ENCODE measurements around the gene AARS1.
"Not testable (repeated sequence)": the region's sequence is repeated elsewhere in the genome, so short reads cannot be mapped to it uniquely, and the experiment has no call there.

Gene AARS1

DNA sequence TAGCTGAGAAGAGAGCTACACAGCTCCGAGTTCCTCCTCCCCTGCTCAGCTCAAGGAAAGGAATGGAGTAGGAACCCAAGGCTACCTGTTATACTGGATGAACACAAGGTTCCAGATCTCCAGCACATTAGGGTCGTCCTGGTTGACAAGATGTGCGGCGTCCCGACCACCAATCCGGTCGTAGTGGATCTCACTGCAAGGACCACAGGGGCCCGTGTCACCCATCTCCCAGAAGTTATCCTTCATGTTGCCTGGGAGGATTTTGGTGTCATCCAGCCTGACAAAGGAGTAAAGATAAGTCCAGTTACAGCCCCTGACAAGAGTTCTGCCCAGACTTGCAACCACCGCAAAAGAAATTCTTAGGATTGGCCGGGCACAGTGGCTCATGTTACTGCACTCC, 17.6 kb downstream of the AARS1 start:
- DNase-seq (ENCODE audit: low spot score): no peak

DNA sequence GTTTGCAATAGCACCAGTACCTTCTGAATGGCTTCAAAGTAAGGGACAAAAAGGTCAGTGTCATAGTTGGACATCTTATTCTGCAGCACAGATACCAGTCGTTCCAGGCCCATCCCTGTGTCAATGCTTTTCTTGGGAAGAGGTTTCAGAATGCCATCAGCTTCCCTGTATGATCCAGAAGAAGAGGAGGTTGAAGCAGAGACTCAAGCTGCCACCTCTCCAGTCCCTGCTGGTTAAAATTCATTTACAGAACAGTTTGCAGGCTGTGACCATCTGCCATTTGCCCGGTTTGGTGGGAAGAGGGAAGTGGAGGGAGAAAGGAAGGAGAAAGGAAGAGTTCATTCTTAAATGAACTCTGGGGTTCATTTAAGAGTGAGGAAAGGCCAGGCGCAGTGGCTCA, 19.1 kb downstream of the AARS1 start:
- no peak for DNase-seq (ENCODE audit: low spot score)

DNA sequence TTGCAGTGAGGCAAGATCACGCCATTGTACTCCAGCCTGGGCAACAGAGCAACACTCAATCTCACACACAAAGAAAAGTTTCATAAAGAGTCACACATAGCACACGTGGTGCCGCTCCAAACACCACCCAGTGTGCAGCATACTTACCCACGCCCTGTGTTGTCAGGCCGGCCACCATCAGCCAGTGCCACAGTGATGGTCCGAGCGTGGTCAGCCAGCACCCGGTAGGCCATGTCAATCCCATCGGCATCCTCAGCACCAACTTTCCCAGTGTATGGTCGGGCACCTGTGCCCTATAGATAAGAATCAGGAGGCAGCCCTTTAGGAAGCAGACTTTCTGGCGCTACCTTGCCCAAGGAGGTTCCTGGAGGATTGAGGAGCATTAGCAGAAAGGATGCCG, 19.8 kb downstream of the AARS1 start:
- no peak for DNase-seq (ENCODE audit: low spot score)

DNA sequence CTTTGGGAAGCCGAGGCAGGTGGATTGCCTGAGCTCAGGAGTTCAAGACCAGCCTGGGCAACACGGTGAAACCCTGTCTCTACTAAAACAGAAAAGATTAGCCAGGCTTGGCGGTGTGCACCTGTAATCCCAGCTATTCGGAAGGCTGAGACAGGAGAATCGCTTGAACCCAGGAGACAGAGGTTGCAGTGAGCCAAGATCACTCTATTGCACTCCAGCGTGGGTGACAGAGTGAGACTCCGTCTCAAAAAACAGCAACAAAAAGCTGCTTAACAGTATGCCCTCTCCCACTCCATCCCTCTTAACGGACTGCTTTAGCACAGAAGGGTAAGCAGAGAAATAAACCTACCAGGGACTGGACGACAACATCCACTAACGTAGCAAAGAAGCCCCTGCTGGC, 21.4 kb downstream of the AARS1 start:
- DNase-seq (ENCODE audit: low spot score): not testable (repeated sequence)

DNA sequence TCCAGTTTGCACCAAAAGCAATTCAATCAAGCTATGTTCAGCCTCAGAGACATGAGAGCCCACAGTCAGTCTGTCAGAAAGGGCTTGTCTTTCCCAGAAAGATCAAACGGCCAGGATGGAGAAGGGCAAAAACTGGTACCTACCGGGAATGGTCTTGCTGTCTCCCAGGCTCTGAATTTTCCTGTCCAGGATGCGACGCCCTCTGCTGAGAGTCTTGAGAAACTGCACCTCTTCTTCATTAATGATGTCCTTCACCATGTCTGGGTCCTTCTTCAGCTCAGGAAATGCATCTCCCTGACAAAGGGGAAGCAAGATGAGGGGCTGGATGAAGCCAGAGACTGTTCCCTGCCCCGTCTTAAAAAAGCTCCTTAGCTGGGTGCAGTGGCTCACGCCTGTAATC, 21.8 kb downstream of the AARS1 start:
- peak; percentile 50 for DNase-seq (ENCODE audit: low spot score)

DNA sequence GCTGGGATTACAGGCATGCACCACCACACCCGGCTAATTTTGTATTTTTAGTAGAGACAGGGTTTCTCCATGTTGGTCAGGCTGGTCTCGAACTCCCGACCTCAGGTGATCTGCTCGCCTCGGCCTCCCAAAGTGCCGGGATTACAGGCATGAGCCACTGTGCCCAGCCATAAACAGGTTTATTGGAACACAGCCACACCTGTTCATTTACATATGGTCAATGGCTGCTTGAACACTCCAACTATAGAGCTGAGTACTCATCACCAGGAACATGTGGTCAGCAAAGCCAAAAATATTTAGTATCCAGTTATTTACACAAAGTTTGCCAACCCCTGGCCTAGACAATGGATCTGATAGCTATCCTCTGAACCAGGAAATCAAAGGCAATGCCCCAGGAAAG, 29.4 kb downstream of the AARS1 start:
- not testable (repeated sequence) for DNase-seq (ENCODE audit: low spot score)

DNA sequence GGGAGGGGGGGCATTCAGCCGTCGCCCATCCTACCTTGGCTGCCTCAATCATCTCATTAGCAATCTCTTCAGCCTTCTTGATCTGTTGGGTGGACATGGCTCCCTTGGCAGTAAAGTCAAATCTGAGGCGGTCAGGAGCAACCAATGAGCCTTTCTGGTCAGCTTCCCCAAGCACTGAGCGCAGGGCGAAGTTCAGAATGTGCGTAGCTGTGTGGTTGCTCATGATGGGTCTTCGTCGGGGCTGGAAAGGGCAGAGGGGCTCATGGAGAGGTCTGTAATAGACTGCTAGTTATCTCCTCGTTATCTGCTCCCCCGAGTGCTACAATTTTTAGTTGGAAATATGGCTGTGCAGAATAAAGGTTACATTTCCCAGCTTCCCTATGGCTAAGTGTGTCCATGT, 30.4 kb downstream of the AARS1 start:
- no peak for DNase-seq (ENCODE audit: low spot score)

DNA sequence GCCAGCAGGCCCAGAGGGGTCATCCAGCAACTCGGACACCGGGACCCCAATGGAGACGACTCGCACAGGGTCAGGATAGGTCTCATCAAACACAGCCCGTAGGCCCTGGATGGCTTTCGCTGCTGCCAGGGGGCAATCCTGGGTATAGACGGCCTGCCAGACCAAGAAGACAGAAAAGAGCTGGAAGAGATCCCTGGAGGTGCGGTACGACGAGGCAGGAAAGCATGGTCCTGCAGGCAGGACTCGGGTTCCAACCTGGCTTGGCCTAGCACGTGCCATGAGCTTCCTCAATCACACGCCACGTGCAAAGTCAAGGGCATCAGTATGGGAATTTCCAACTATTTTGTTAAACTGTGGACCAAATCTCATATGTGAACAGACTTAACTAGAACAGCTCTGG, 31.2 kb downstream of the AARS1 start:
- no peak for DNase-seq (ENCODE audit: low spot score)

DNA sequence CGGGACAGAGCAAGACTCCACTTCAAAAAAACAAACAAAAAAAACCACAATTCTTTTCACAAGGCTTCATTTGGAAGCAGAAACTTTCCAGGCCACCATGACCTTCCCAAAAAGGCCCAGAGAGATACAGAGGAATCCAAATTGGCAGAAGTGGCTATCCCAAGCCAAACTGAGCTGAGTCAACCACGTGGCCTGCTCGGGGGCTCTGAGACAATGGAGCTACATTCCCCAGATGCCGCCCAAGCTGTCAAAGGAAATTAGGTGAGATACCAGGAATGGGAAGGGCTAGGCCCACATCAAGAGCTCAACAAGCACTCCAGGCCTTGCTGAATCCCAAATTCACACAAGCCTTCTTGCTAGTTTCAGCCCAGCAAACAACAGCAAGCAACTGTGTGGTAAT, 31.9 kb downstream of the AARS1 start:
- DNase-seq (ENCODE audit: low spot score): no peak

DNA sequence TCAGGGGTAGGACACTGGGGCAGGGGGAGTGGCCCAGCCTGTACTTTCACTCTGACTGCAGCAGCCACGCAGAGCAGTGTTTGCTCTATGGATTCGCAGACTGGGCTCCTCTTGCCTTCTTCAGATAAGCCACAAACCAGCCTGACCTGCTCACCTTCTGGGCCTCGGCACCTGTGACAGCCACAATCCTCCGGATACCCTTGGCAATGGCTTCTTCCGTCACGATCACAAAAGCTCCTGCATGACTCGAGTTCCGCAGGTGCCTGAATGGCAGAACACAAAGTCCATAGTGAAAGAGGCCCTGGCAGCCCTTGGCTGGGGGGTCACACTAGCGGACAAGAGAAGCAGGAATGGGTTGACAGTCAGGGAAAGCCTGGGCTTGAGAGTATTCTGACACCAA, 33.7 kb downstream of the AARS1 start:
- DNase-seq (ENCODE audit: low spot score): no peak

DNA sequence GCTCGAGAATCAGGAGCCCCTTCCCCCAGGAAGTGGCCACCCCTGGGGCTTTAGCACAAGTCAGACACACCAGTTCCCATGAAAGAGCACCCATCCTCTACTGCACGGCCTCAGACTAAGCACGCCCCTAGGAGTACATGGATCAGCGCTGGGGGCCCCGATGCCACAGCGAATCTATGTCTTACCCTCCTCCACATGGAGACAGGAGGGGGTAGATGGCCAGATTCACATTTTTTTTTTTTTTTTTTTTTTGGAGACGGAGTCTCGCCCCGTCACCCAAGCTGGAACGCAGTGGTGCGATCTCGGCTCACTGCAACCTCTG, 34.4 kb downstream of the AARS1 start:
- DNase-seq (ENCODE audit: low spot score): no peak

DNA sequence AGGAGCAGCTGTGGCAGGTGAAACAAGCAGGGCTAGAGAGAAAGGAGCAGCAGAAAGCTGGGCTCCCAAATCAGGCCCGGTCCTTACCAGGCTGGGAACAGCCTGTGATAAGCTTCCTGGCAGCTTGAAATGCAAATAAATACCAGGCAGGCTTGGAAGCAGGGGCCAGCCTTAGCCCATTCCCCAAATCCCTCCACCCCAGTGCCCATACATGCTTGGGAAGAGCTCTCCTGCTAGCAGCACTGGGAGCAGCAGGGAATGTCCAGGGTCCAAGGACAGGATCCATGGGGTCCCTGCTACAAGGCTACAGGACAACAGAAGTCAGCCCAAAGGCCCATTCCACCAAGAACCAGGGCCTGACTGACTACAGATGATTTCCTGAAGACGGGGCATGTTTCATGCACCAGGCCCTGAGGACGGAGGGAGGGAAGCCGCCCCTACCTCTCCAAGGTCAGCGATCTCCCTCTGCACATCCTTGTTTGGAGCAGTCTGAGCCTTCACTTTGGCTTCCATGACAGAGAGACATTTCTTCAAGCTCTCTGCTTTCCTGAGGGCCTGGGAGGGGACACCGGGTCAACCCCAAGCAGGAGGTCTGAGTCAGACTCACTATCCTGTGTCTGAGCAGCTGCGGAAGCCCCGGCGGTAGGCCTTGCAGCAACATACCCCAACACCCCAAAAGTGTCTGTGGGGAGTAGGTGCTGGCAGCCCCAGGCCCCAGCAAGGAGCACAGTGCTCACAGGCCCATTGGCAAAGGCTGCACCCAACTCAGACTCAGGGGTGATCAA, 34.9 kb downstream of the AARS1 start:
- DNase-seq (ENCODE audit: low spot score): no peak

DNA sequence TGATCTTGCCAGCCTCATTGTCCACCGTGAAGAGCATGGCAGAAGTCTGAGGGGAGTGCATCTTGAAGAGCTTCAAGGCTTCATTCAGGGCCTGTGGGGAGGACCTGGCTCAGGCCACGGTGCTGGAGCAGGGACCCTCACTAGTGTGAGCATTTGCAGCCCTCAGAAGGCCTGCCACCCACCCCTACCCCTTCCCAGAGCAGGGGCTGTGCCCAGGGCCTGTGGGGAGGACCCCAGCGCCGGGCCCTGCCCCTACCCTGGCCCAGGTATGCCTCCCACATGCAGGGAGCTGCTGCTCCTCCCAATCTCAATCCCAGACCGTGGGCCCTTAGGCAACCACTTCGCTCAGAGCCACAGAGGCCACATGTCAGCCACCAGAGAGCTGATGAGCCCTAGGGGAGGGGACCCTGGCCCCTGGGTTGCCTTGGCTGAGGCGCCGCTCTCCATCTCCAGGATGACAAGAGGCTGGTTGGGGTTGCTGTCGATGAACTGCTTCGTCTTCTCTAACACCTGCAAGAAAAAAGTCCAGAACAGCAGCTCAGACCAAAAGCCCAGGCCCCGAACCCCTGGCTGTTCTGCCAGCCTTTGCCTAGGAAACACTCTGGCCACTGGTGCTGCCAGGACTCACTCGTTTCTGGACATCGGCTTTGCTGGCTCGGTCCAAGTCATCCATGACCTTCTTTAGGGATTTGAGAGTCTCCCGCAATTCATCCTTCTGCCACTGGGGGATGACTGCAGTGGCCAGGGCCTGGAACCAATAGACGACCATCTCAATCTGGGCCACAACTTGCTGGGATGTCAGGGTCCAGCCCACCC, 35.8 kb downstream of the AARS1 start:
- DNase-seq (ENCODE audit: low spot score): peak; percentile 35

DNA sequence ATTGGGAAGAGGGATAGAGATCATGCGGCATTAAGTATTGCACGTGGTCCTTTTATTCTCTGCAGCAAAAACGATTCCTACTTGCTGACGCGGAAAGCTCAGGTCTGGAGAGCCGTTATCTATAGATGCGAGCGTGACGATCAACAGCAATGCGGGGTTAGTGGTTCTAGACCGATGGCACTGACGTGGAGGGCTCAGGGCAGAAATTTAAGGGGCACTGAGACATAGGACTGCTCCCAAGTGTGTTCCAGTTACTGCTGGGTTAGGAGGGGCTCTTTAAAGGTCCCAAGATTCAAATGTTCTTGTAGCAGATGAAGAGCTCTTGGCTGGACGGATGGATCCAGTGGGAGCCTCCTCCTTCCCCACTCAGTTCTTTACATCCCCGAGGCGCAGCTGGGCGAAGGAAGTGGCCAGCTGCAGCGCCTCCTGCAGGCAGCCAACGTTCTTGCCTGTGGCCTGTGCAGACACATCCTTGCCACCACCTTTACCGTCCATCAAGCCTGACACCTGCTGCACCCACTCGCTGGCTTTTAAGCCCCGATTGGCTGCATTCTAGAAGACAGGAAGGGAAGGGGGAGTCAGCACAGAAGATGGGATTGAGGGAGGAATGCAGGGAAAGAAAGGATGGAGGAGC, 36.8 kb downstream of the AARS1 start:
- peak; percentile 21 for DNase-seq (ENCODE audit: low spot score)

DNA sequence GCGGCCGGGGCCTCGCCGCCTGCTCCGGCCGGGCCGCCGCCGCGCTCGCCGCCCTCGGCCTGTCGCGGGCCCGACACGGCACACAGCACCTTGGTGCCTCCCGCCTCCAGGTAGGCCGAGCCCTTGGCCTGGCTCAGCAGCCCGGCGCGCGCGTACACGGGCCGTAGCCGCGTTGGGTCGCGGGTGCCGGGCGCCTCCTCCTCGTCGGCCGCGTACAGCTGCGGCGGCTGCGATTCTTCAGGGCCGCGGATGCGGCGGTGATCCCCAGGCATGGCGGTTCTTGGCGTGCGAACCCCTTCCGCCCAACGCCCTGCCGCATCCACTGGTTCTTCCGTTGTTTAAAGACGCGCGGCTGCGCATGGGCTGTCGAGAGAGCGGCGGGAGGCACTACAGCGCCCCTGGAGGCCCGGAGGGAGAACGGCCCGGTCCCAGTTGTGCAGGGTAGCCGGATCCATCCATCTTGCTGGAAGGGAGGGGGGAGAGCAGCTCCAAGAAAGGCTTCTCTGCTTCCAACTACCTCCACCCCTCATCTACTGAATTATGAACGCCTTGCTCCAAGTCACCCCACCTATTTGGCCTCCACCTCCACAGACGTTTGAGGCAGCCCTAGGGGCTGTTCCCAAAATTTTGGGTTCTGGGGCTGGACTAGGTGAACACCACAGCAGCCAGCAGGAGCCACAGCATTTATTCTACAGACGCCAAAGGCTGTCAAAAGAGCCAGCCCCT, 37.5 kb downstream of the AARS1 start, which contains the start of gene EXOSC6:
Gene EXOSC6 (minus strand): TSS at position 312 of the 726 bp plus-strand sequence. CDS start 40 bp downstream, at position 272.
- DNase-seq (ENCODE audit: low spot score): peak; percentile 90

DNA sequence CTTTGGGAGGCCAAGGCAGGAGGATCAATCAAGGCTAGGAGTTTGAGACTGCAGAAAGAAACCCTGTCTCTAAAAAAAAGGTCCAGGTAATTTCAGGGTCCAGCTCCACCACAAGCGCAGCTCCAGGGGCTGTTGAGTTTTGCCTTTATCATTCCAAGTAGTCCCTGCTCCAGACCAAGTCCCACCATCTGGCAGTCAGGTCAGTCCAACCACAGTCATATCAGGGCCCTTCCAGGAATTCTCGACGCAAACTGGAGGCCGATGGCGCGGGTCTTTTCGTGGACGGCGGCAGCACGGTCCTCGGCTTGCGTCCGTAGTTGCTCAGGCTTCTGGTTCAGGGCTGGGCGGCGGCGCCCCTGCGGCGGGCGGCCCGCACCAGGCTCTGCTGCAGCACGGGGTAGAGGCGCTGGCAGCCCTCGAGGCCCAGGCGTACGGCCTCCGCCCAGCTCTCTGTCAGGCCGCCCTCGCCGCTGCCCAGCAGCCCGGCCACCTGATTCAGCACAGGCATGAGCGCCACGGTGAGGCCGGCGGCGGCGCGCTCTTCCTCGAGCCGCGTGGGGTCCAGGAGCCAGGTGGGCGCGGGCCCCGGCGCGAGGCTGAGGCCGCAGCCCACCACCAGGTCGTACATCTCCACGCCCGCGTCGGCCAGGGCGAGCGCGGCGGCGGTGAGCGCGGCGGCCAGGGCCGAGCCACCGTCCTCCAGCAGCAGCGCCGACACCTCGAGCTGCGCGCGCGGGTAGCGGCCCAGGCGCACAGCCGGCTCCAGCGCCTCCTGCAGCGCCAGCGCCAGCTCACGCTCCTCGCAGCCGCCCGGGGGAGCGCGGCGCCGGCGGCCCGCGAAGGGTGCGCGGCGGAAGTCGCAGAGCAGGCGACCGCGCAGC, 38.3 kb downstream of the AARS1 start:
- peak; percentile 20 for DNase-seq (ENCODE audit: low spot score)

DNA sequence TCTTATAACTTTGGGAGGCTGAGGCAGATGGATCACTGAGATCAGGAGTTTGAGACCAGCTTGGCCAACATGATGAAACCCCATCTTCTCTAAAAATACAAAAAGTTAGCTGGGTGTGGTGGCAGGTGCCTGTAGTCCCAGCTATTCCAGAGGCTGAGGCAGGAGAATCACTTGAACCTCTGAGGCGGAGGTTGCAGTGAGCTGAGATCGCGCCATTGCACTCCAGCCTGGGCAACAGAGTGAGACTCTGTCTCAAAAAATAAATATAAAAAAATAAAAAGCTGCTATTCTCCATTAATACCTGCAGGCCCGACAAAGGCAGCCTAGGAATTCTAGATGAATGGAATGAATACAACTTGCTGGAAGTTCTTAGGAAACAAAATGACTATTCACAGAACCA, 39.6 kb downstream of the AARS1 start:
- DNase-seq (ENCODE audit: low spot score): not testable (repeated sequence)

DNA sequence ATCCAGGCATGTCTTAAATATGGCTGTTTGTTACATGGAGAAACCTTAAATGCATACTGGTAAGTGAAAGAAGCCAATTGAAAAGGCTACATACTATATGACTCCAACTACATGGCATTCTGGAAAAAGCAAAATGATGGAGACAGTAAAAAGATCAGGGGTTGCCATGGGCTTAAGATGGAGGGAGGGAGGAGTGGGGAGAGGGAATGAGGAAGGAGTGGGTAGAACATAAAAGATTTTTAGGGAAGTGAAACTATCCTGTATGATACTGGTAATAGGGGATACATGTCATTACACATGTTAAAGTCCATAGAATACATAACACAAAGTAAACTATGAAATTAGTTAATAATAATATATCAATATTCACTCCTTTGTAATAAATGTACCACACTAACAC, 50.5 kb downstream of the AARS1 start:
- not testable (repeated sequence) for DNase-seq (ENCODE audit: low spot score)

DNA sequence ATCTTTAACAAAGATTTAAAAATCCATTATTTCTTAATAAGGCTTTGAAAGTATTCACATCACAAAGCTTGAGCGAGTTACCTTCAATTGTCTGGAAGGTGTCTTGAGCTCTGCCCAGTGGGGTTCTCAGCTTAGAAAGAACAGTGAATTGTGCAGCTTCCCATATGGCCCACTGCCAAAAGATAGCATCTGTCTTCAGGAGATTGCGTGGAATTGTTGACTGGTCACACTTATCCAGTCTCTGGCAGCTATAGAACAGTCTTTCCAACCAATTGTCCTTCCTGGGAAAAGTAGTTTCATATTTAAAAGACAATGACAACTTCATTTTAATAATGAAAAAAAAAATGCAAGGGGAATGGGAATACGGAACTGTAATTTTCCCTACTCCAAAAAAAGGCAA, 57.5 kb downstream of the AARS1 start:
- not testable (repeated sequence) for DNase-seq (ENCODE audit: low spot score)

DNA sequence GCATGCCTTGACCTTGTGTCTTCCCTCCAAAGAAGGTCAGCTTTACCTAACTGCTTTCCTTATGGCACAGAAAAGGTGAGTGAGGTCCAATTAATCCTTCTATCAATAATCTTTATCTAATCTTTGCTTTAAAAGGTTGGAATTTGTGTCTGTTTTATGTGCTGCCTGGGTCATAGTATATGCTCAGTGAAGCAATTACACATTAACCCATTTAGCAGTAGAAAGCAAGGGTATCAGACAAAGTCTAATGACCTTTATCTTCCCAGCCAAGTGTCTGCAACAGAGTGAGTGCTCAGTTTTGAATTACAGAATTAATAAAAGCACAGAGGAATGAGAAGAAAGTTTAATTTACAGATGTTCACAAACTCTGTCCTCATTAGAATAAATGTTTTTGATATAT, 63.3 kb downstream of the AARS1 start:
- DNase-seq (ENCODE audit: low spot score): not testable (repeated sequence)

DNA sequence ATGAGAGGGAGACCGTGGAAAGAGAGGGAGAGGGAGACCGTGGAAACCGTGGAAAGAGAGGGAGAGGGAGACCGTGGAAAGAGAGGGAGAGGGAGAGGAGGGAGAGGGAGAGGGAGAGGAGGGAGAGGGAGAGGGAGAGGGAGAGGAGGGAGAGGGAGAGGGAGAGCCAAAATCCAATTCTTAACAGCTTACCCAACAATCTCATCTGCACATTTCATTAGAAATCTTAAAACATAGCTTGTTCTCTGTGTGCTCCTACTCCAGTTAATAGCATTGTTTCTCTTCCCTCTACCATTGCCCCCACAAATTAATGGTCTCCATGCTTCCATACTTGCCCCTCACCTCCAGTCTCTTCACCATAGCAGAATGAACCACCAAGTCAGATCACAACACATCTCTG, 63.9 kb downstream of the AARS1 start:
- not testable (repeated sequence) for DNase-seq (ENCODE audit: low spot score)

Data from kidney capillary endothelial cell (primary cell).